K562 (cell line): Measurements from ENCODE around the gene MPZL1. TPM values are rescaled to one million over a fixed set of nuclear protein-coding genes. Genes with fewer than 3 reads are reported as not detected.

Source experiments
- AFF1 ChIP-seq, 2 experiments: fragments of 450-650 bp; IDR thresholded peaks; 2 replicates each; pipeline ENCODE4 v1.6.1; 2018; ENCODE audit warnings: mild to moderate bottlenecking in 2 of 2, low read depth in 1 of 2; ENCODE audit not compliant: partially characterized antibody in 2 of 2
- ATF3 ChIP-seq, 2 experiments: fragments of 450-650 bp in 1 of 2; sonication (generic) in 1 of 2; formaldehyde crosslinking in 1 of 2; IDR thresholded peaks in 1 of 2; conservative IDR thresholded peaks in 1 of 2; 2 replicates each; pipeline versions ENCODE4 v1.6.1 to v1.8.1; 2016 to 2023; ENCODE audit warnings: mild to moderate bottlenecking in 2 of 2, moderate library complexity in 2 of 2, inconsistent platforms in 1 of 2, missing genetic modification reagents in 1 of 2
- DNMT1 ChIP-seq: fragments of 450-650 bp; IDR thresholded peaks from 2 replicates; pipeline ENCODE4 v1.6.1; 2016; ENCODE audit warnings: antibody characterized with exemption, mild to moderate bottlenecking
- MAFK ChIP-seq: IDR thresholded peaks from 2 replicates; pipeline ENCODE4 v1.6.1; 2011; ENCODE audit warnings: low read length, improper control_type of control experiment
- MCM3 ChIP-seq: fragments of 450-650 bp; IDR thresholded peaks from 2 replicates; pipeline ENCODE4 v1.6.1; 2016
- PTTG1 ChIP-seq: fragments of 450-650 bp; IDR thresholded peaks from 2 replicates; pipeline ENCODE4 v1.6.1; 2016; ENCODE audit warnings: low read depth, mild to moderate bottlenecking, missing genetic modification characterization, missing compliant biosample characterization
- RB1 ChIP-seq: fragments of 450-650 bp; IDR thresholded peaks from 2 replicates; pipeline ENCODE4 v1.6.1; 2017; ENCODE audit warnings: low read depth, mild to moderate bottlenecking
- polyA plus RNA-seq, 8 experiments: library from polyadenylated mRNA; depleted of rRNA in 4 of 8; stranded (reverse) in 5 of 8; unstranded in 3 of 8; fragments of >200 nt; fragmentation: Nextera tagmentation in 2 of 8; fragmentation: Illumina TruSeq in 1 of 8; extraction: Ambion mirVana in 2 of 8; extraction: Trizol in 1 of 8; gene quantifications; 2 replicates each; pipeline versions ENCODE4 v1.2.1 to v1.2.3, GENCODE V29; 2011 to 2014; ENCODE audit warnings: inconsistent platforms in 1 of 8, missing spikeins in 1 of 8
- total RNA-seq, 7 experiments: library from RNA; depleted of rRNA in 6 of 7; stranded (reverse); fragments of >200 nt in 6 of 7; fragmentation: Illumina TruSeq in 2 of 7; extraction: Trizol in 2 of 7; gene quantifications; 2 replicates each; pipeline versions ENCODE4 v1.2.1 to v1.2.3, GENCODE V29; 2011 to 2021; ENCODE audit warnings: low replicate concordance in 1 of 7
- TF ChIP-seq, protein P1 (sequence below): fragments of 200-600 bp; sonication (generic); IDR thresholded peaks from one replicate; pipeline ENCODE4 v1.6.1; 2012; ENCODE audit warnings: mild to moderate bottlenecking, low read depth, low read length, inconsistent platforms

MPZL1 gene
- total and polyA plus RNA-seq, 9 of the 15 experiments (the other 6 are each of a cell fraction or from before 2014, with no cell fraction given) = 14.5 to 153 (median 66.5) TPM

- TF ChIP-seq ATF3 (IDR thresholded peaks at IDR 0.05) (peak; percentile 81), ATF3 (CRISPR knock-in tag; conservative IDR thresholded peaks at IDR 0.05) (no peak), MCM3 (no peak), DNMT1 (no peak), MAFK (no peak), AFF1 (IDR thresholded peaks at IDR 0.05; ENCODE audit: low read depth in 1 of 2, partially characterized antibody in 2 of 2) (no peak), PTTG1 (tag) (no peak), RB1 (no peak)
- TF ChIP-seq, protein P1, sequence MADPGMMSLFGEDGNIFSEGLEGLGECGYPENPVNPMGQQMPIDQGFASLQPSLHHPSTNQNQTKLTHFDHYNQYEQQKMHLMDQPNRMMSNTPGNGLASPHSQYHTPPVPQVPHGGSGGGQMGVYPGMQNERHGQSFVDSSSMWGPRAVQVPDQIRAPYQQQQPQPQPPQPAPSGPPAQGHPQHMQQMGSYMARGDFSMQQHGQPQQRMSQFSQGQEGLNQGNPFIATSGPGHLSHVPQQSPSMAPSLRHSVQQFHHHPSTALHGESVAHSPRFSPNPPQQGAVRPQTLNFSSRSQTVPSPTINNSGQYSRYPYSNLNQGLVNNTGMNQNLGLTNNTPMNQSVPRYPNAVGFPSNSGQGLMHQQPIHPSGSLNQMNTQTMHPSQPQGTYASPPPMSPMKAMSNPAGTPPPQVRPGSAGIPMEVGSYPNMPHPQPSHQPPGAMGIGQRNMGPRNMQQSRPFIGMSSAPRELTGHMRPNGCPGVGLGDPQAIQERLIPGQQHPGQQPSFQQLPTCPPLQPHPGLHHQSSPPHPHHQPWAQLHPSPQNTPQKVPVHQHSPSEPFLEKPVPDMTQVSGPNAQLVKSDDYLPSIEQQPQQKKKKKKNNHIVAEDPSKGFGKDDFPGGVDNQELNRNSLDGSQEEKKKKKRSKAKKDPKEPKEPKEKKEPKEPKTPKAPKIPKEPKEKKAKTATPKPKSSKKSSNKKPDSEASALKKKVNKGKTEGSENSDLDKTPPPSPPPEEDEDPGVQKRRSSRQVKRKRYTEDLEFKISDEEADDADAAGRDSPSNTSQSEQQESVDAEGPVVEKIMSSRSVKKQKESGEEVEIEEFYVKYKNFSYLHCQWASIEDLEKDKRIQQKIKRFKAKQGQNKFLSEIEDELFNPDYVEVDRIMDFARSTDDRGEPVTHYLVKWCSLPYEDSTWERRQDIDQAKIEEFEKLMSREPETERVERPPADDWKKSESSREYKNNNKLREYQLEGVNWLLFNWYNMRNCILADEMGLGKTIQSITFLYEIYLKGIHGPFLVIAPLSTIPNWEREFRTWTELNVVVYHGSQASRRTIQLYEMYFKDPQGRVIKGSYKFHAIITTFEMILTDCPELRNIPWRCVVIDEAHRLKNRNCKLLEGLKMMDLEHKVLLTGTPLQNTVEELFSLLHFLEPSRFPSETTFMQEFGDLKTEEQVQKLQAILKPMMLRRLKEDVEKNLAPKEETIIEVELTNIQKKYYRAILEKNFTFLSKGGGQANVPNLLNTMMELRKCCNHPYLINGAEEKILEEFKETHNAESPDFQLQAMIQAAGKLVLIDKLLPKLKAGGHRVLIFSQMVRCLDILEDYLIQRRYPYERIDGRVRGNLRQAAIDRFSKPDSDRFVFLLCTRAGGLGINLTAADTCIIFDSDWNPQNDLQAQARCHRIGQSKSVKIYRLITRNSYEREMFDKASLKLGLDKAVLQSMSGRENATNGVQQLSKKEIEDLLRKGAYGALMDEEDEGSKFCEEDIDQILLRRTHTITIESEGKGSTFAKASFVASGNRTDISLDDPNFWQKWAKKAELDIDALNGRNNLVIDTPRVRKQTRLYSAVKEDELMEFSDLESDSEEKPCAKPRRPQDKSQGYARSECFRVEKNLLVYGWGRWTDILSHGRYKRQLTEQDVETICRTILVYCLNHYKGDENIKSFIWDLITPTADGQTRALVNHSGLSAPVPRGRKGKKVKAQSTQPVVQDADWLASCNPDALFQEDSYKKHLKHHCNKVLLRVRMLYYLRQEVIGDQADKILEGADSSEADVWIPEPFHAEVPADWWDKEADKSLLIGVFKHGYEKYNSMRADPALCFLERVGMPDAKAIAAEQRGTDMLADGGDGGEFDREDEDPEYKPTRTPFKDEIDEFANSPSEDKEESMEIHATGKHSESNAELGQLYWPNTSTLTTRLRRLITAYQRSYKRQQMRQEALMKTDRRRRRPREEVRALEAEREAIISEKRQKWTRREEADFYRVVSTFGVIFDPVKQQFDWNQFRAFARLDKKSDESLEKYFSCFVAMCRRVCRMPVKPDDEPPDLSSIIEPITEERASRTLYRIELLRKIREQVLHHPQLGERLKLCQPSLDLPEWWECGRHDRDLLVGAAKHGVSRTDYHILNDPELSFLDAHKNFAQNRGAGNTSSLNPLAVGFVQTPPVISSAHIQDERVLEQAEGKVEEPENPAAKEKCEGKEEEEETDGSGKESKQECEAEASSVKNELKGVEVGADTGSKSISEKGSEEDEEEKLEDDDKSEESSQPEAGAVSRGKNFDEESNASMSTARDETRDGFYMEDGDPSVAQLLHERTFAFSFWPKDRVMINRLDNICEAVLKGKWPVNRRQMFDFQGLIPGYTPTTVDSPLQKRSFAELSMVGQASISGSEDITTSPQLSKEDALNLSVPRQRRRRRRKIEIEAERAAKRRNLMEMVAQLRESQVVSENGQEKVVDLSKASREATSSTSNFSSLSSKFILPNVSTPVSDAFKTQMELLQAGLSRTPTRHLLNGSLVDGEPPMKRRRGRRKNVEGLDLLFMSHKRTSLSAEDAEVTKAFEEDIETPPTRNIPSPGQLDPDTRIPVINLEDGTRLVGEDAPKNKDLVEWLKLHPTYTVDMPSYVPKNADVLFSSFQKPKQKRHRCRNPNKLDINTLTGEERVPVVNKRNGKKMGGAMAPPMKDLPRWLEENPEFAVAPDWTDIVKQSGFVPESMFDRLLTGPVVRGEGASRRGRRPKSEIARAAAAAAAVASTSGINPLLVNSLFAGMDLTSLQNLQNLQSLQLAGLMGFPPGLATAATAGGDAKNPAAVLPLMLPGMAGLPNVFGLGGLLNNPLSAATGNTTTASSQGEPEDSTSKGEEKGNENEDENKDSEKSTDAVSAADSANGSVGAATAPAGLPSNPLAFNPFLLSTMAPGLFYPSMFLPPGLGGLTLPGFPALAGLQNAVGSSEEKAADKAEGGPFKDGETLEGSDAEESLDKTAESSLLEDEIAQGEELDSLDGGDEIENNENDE = no peak
Observed at GRCh38 chr1:167756730-167757405, 35.1 kb downstream of the MPZL1 start (continued).
